ENCODE data around the gene INPP5B. TPM values are rescaled to one million over a fixed set of nuclear protein-coding genes. Genes with fewer than 3 reads are reported as not detected.
"Not testable (repeated sequence)": the region's sequence is repeated elsewhere in the genome, so short reads cannot be mapped to it uniquely, and the experiment has no call there.

INPP5B gene
- total RNA-seq, 4 donors from 2014 or later, result 32.6 to 80.8 (median 37.7) TPM

- no peak for ATAC-seq
- peaks cover 0 to 48% of the 10 kb centered on the region in 2 donors for H3K36me3 ChIP-seq
- no peaks in the 10 kb centered on the region for H3K27me3 ChIP-seq
- H3K27ac ChIP-seq, result peak overlapping the region in 3 of 4 donors; percentile 86 to 93 (median 91)
- H3K4me1 ChIP-seq, result peaks cover 0 to 30% (median 13%) of the 10 kb centered on the region in 3 donors
- WGBS, 2 donors (ENCODE audit: low coverage in 1 of 2), result 63 to 71% methylated on average over 1 to 2 of the region's 5 CpGs
- TF ChIP-seq CTCF (IDR thresholded peaks at IDR 0.05) (no peak), POLR2A (IDR thresholded peaks at IDR 0.05) (no peak), POLR2AphosphoS5 (IDR thresholded peaks at IDR 0.05) (no peak), EP300 (IDR thresholded peaks at IDR 0.05) (no peak)
- no peaks in the 10 kb centered on the region for H3K9me3 ChIP-seq
- H3K4me3 ChIP-seq, result peak overlapping the region in 1 of 2 donors; percentile 85
Measured at GRCh38 chr1:37945251-37945650, 1.6 kb downstream of the INPP5B start.

- no peak for ATAC-seq
- Histone ChIP-seq H3K27ac (peak overlapping the region in 2 of 4 donors; percentile 86 to 91), H3K4me3 (no peak overlapping the region), H3K27me3 (no peaks in the 10 kb centered on the region), H3K36me3 (peaks cover 0 to 53% of the 10 kb centered on the region in 2 donors), H3K9me3 (no peaks in the 10 kb centered on the region), H3K4me1 (peaks cover 0 to 30% (median 13%) of the 10 kb centered on the region in 3 donors)
- TF ChIP-seq POLR2A (IDR thresholded peaks at IDR 0.05), result no peak
- no peak for TF ChIP-seq EP300 (IDR thresholded peaks at IDR 0.05)
- no CpG with 5 or more reads among the region's 5 CpGs for WGBS, 2 donors (ENCODE audit: low coverage in 1 of 2)
Measured at GRCh38 chr1:37944816-37945215, 2.0 kb downstream of the INPP5B start.

DNA sequence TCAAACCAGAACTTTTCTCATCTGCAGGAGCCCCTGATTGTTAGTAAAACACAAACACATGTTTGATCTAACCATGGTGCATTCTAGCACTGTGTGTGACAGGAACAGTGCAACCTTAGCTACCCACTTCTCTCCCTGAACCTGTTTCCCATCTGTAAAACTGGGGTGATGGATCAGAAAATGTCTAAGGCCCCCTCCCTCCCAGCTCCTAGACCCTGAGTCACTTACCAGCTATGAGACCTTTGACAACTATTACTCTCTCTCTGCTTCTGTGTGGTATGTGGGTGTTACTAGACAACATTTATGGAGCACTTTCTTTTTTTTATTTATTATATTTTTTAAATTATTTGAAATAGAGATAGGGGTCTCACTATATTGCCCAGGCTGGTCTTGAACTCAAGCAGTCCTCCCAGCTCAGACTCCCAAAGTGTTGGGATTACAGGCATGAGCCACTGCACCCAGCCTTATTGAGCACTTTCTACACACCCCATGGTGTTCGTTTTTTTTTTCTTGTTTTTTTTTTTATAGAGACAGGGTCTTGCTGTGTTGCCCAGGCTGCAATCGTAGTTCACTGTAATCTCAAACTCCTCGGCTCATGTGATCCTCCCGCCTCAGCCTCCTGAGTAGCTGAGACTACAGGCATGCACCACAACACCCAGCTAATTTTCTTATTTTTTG, 2.6 kb downstream of the INPP5B start:
- no peak for ATAC-seq
- Histone ChIP-seq H3K36me3 (peaks cover 0 to 59% of the 10 kb centered on the region in 2 donors), H3K27me3 (no peaks in the 10 kb centered on the region), H3K4me1 (peaks cover 0 to 30% (median 13%) of the 10 kb centered on the region in 3 donors), H3K4me3 (no peak overlapping the region), H3K27ac (no peak overlapping the region), H3K9me3 (no peaks in the 10 kb centered on the region)
- 50 to 83% methylated on average over 1 to 3 of the region's 4 CpGs for WGBS, 2 donors (ENCODE audit: low coverage in 1 of 2)
- TF ChIP-seq CTCF (IDR thresholded peaks at IDR 0.05) (no peak), EP300 (IDR thresholded peaks at IDR 0.05) (no peak), POLR2A (IDR thresholded peaks at IDR 0.05) (no peak), POLR2AphosphoS5 (IDR thresholded peaks at IDR 0.05) (no peak)

DNA sequence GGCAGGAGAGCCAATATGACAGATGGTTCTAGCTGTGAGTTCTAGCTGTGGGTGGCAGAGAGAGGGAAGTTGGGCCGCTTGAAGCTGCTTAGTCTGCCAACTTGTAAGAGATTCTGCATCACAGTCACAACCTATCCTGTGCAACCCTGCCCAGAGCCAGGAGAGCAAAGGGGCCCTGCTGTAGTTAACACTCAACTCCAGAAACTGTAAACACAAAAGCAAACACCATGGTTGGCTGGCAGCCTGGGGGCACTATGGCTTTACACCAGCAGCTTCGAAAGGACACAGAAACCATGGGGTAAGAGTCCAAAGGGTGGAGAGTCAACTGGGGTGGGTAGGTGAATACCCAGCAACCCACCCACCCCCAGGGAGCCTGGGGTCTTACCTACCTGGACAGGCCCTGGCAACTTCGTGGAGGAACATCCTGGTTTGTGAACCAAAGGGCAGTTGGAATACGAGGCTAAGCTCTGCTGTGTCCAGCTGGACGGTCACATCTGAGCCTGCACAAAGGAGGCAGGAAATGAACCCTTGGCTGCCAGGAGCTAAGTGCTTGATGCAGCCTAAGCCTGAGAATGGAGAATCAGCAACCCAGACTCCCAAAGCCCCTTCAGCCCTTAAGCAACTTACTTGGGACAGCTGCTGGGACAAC, 6.4 kb downstream of the INPP5B start:
- H3K27ac ChIP-seq, result no peak overlapping the region
- no peak for ATAC-seq
- H3K4me3 ChIP-seq, result no peak overlapping the region
- H3K9me3 ChIP-seq, result no peaks in the 10 kb centered on the region
- TF ChIP-seq POLR2A (IDR thresholded peaks at IDR 0.05) (no peak), EP300 (IDR thresholded peaks at IDR 0.05) (no peak)
- 42 to 80% methylated on average over 1 to 2 of the region's 5 CpGs for WGBS, 2 donors (ENCODE audit: low coverage in 1 of 2)
- peaks cover 0 to 10% (median 5%) of the 10 kb centered on the region in 3 donors for H3K4me1 ChIP-seq
- peaks cover 0 to 97% of the 10 kb centered on the region in 2 donors for H3K36me3 ChIP-seq
- H3K27me3 ChIP-seq, result no peaks in the 10 kb centered on the region

GRCh38 chr1:37936760-37937159, 10.1 kb downstream of the INPP5B start:
- Histone ChIP-seq H3K36me3 (peaks cover 0 to 79% of the 10 kb centered on the region in 2 donors), H3K4me1 (peaks cover 0 to 11% (median 0%) of the 10 kb centered on the region in 3 donors)
- H3K27ac ChIP-seq, H3K9me3 ChIP-seq, H3K27me3 ChIP-seq, ATAC-seq, H3K4me3 ChIP-seq: not testable (repeated sequence)
- 96% methylated on average over 9 of the region's 14 CpGs; no CpG with 5 or more reads in 1 of the 2 donors for WGBS, 2 donors (ENCODE audit: low coverage in 1 of 2)

GRCh38 chr1:37932759-37933158, 14.1 kb downstream of the INPP5B start:
- TF ChIP-seq POLR2A (IDR thresholded peaks at IDR 0.05), result no peak
- no peak for TF ChIP-seq POLR2AphosphoS5 (IDR thresholded peaks at IDR 0.05)
- TF ChIP-seq EP300 (IDR thresholded peaks at IDR 0.05), result no peak
- TF ChIP-seq CTCF (IDR thresholded peaks at IDR 0.05), result no peak
- Histone ChIP-seq H3K4me1 (peaks cover 0 to 24% (median 6%) of the 10 kb centered on the region in 3 donors), H3K27ac (no peak overlapping the region), H3K27me3 (no peaks in the 10 kb centered on the region), H3K36me3 (peaks cover 0 to 53% of the 10 kb centered on the region in 2 donors), H3K4me3 (no peak overlapping the region), H3K9me3 (no peaks in the 10 kb centered on the region)
- no peak for ATAC-seq
- WGBS, 2 donors (ENCODE audit: low coverage in 1 of 2), result 62 to 85% methylated on average over 2 to 4 of the region's 4 CpGs

All from gastroesophageal sphincter (tissue), 4 donors.